B cell (primary cell): ENCODE results near the gene ZNF425. TPM values are rescaled to one million over a fixed set of nuclear protein-coding genes. Genes with fewer than 3 reads are reported as not detected.
"Not testable (repeated sequence)": the region's sequence is repeated elsewhere in the genome, so short reads cannot be mapped to it uniquely, and the experiment has no call there.

Experiments used
- ATAC-seq: fragments of 200-7000 bp; cut with Tn5 transposase; one replicate; pipeline ENCODE4 v1.10.0; 2021; ENCODE audit warnings: low read depth, mild to moderate bottlenecking, moderate number of reproducible peaks, moderate library complexity
- CTCF ChIA-PET: fragments of 350-600 bp; sonication (Branson Sonifier 250); formaldehyde crosslinking; loops from one replicate; lab custom pipeline; 2021; ENCODE audit warnings: antibody characterized with exemption, inconsistent platforms; lab: Charles Lee
- POLR2A ChIA-PET: fragments of 350-600 bp; sonication (Branson Sonifier 250); formaldehyde crosslinking; loops from one replicate; lab custom pipeline; 2021; ENCODE audit warnings: antibody characterized with exemption; lab: Charles Lee
- DNase-seq: peaks from one replicate; pipeline ENCODE4 v3.0.0; 2013
- H2AFZ ChIP-seq: 2 replicates; pipeline ENCODE4 v1.6.1; 2012; ENCODE audit warnings: mild to moderate bottlenecking, low read depth, low read length; ENCODE audit not compliant: insufficient read depth, poor library complexity, severe bottlenecking
- H3K27ac ChIP-seq, 2 donors: 1 replicate in 1 of 2; 2 replicates in 1 of 2; pipeline ENCODE4 v1.5.1; 2012 to 2013; ENCODE audit warnings: low read length in 2 of 2, mild to moderate bottlenecking in 2 of 2, moderate library complexity in 1 of 2
- H3K27me3 ChIP-seq, 4 experiments: fragments of 200-600 bp in 1 of 4; sonication (generic) in 1 of 4; replicated peaks in 1 of 4; 1 replicate in 2 of 4; 2 replicates in 2 of 4; pipeline versions ENCODE4 v1.6.1 to v1.7.0; 2013 to 2016; ENCODE audit warnings: low read length in 3 of 4, mild to moderate bottlenecking in 2 of 4, mixed read lengths in 1 of 4, moderate library complexity in 1 of 4; ENCODE audit not compliant: insufficient read depth in 4 of 4, control insufficient read depth in 3 of 4; ENCODE audit errors: control extremely low read depth in 1 of 4
- H3K36me3 ChIP-seq, 2 experiments: replicated peaks in 1 of 2; 1 replicate in 1 of 2; 2 replicates in 1 of 2; pipeline versions ENCODE4 v1.6.1 to v1.7.1; 2013; ENCODE audit warnings: low read length in 1 of 2; ENCODE audit not compliant: insufficient read depth in 2 of 2, control insufficient read depth in 1 of 2; ENCODE audit errors: control extremely low read depth in 1 of 2, extremely low read depth in 1 of 2
- H3K4me1 ChIP-seq, 2 donors: fragments of 200-600 bp in 1 of 2; sonication (generic) in 1 of 2; 1 replicate in 1 of 2; 2 replicates in 1 of 2; pipeline versions ENCODE4 v1.5.1 to v1.6.1; 2013 to 2017; ENCODE audit warnings: low read length in 2 of 2; ENCODE audit not compliant: control insufficient read depth in 2 of 2, insufficient read depth in 2 of 2
- H3K4me2 ChIP-seq: replicated peaks from 2 replicates; pipeline ENCODE3; 2012; ENCODE audit warnings: mild to moderate bottlenecking, low read depth, low read length; ENCODE audit not compliant: poor library complexity, severe bottlenecking
- H3K4me3 ChIP-seq, 5 experiments: fragments of 200-600 bp in 1 of 5; sonication (generic) in 1 of 5; 1 replicate in 3 of 5; 2 replicates in 2 of 5; pipeline versions ENCODE4 v1.5.1 to v1.7.0; 2011 to 2016; ENCODE audit warnings: low read length in 4 of 5, mild to moderate bottlenecking in 4 of 5, low read depth in 2 of 5, control low read depth in 1 of 5, moderate library complexity in 1 of 5; ENCODE audit not compliant: insufficient read depth in 1 of 5; ENCODE audit errors: control extremely low read depth in 1 of 5, extremely low read depth in 1 of 5
- H3K79me2 ChIP-seq: fragments of 200-600 bp; sonication (generic); one replicate; pipeline ENCODE4 v1.6.0; 2016; ENCODE audit warnings: low read length; ENCODE audit not compliant: control insufficient read depth, insufficient read depth
- H3K9ac ChIP-seq: fragments of 200-600 bp; sonication (generic); 2 replicates; pipeline ENCODE4 v1.6.1; 2017; ENCODE audit warnings: mild to moderate bottlenecking, low read length, moderate library complexity
- H3K9me3 ChIP-seq, 3 donors: one replicate each; pipeline versions ENCODE4 v1.6.1 to v1.7.1; 2013; ENCODE audit warnings: low read length in 2 of 3; ENCODE audit not compliant: control insufficient read depth in 2 of 3, insufficient read depth in 1 of 3; ENCODE audit errors: control extremely low read depth in 1 of 3
- H4K20me1 ChIP-seq: 2 replicates; pipeline ENCODE4 v1.6.0; 2012; ENCODE audit warnings: mild to moderate bottlenecking, low read length; ENCODE audit not compliant: insufficient read depth, control insufficient read depth, poor library complexity, severe bottlenecking
- H3K27ac Mint-ChIP-seq: one replicate; pipeline ENCODE4 v1.8.0; 2021; ENCODE audit warnings: mixed read lengths
- H3K27me3 Mint-ChIP-seq: one replicate; pipeline ENCODE4 v1.8.0; 2021; ENCODE audit warnings: mixed read lengths
- H3K4me1 Mint-ChIP-seq: one replicate; pipeline ENCODE4 v1.8.0; 2021; ENCODE audit warnings: mixed read lengths
- H3K4me3 Mint-ChIP-seq: one replicate; pipeline ENCODE4 v1.8.0; 2021; ENCODE audit warnings: mixed read lengths
- H3K9me3 Mint-ChIP-seq: one replicate; pipeline ENCODE4 v1.8.0; 2022; ENCODE audit warnings: mixed read lengths; ENCODE audit not compliant: insufficient read depth
- EZH2 ChIP-seq: IDR thresholded peaks from 2 replicates; pipeline ENCODE4 v1.6.1; 2012; ENCODE audit warnings: borderline replicate concordance, low read depth, mild to moderate bottlenecking, moderate library complexity, low read length; ENCODE audit not compliant: insufficient read depth, poor library complexity, severe bottlenecking
- WGBS: methylation state at CpG from one replicate; pipeline ENCODE4 v1.1.5; 2013; ENCODE audit warnings: missing lambda C conversion rate; ENCODE audit not compliant: insufficient coverage; 5-methylcytosine and 5-hydroxymethylcytosine counted together
- intact Hi-C: fragments of 100-400 bp; cut with micrococcal nuclease; formaldehyde crosslinking; loops from one replicate; pipeline ENCODE4 v1.10.0; 2022
- polyA plus RNA-seq: library from polyadenylated mRNA; depleted of rRNA; stranded (reverse); fragments of >200 nt; gene quantifications from 2 replicates; pipeline ENCODE4 v1.2.3, GENCODE V29; 2012
- total RNA-seq, 2 donors: library from RNA; stranded (reverse); fragments of 120-200 nt in 1 of 2; gene quantifications; 1 replicate in 1 of 2; 2 replicates in 1 of 2; pipeline versions ENCODE4 v1.2.3 to v1.2.4, GENCODE V29; 2013 to 2022
- TF ChIP-seq, protein P1 (sequence below): fragments of 200-600 bp; IDR thresholded peaks from one replicate; pipeline ENCODE4 v1.8.0; 2022; ENCODE audit warnings: antibody characterized with exemption, mild to moderate bottlenecking

Gene ZNF425
- total and polyA plus RNA-seq, 2 donors (not counting 1 experiment from before 2014, with no cell fraction given), result 0.48 to 3.3 TPM

DNA sequence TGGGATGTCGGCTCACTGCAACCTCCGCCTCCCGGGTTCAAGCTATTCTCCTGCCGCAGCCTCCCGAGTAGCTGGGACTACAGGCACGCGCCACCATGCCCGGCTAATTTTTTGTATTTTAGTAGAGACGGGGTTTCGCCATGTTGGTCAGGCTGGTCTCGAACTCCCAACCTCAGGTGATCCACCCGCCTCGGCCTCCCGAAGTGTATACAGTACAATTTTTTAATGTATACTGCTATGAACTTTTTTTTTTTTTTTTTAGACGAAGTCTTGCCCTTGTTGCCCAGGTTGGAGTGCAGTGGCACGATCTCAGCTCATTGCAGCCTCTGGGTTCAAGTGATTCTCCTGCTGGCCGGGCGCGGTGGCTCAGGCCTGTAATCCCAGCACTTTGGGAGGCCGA lies 33.9 kb downstream of the ZNF425 start:
- H3K4me3 ChIP-seq, H3K27me3 Mint-ChIP-seq, H4K20me1 ChIP-seq, H3K9me3 Mint-ChIP-seq, ATAC-seq, H3K36me3 ChIP-seq, DNase-seq, H3K9ac ChIP-seq, H3K4me2 ChIP-seq, H3K27ac ChIP-seq, H3K27me3 ChIP-seq, H2AFZ ChIP-seq, H3K9me3 ChIP-seq: not testable (repeated sequence)
- H3K27ac Mint-ChIP-seq, result peak overlapping the region; percentile 41
- H3K79me2 ChIP-seq, result peaks cover 33% of the 10 kb centered on the region
- CTCF ChIA-PET, result interaction anchor here (1.6 kb wide), 2 partner anchors 34 to 87 kb away, joined by 5 to 9 read pairs; partner anchors contain the start of gene ZNF425
- intact Hi-C loops, result loop anchor here (5.0 to 10.0 kb wide), 2 partner anchors 395 to 587 kb away; partner anchors contain the start of gene CUL1
- peaks cover 0 to 20% of the 10 kb centered on the region in 2 donors for H3K4me1 ChIP-seq
- POLR2A ChIA-PET, result interaction anchor here (0.6 to 1.8 kb wide), 9 partner anchors 27 to 199 kb away, joined by 3 to 13 read pairs (median 6); partner anchors contain the start of gene ZNF398
- H3K4me1 Mint-ChIP-seq, result peaks cover 21% of the 10 kb centered on the region
- 96% methylated on average over 9 of the region's 20 CpGs for WGBS
- H3K4me3 Mint-ChIP-seq, result peak overlapping the region; percentile 37

DNA sequence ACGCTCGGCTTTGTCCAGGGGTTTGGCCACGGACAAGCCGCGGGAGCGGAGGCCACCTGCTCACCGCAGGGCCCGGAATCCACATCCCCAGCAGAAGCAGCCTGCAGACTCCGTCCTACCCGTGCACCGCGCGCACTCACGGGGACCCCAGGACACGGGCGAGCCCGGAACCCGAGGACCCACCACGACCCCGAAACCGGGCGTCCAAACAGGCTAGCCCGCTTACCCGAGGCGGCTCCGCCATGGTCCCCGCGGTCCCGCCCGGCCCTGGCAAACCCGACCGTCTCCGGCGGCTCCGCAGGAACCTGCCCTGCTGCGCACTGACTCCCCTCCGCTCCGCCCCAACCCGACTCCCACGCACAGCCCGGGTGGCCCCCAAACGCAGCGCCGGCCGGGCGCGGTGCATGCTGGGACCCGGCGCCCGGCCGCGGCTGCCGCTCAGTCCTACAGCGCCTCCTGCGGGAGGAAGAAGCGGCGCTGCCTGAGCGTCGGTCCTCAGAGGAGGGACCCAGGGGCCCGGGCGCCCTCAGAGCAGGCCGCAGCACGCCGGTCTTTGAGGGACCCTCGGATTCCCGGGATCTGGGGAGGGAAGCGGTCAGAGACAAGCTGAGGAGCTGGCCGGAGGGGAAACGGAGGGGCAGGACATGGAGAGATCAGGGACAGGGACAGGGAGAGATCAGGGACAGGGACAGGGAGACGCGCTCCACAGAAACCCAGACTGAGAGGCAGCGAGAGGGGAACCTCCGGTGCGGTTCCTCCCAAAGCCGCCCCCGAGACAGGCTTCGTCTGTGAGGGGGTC lies 35.5 kb downstream of the ZNF425 start, which contains the start of gene ZNF786:
TSS of gene ZNF786 (minus strand) at position 322 of the 799 bp plus-strand sequence. CDS start at position 244, 78 bp downstream.
- Mint-ChIP-seq H3K9me3 (peaks cover 2% of the 10 kb centered on the region), H3K27me3 (no peaks in the 10 kb centered on the region), H3K4me1 (peaks cover 28% of the 10 kb centered on the region), H3K4me3 (peak within 1 kb of the TSS; percentile 95), H3K27ac (peak within 1 kb of the TSS; percentile 99)
- no peak for TF ChIP-seq EZH2
- TF ChIP-seq, protein P1, sequence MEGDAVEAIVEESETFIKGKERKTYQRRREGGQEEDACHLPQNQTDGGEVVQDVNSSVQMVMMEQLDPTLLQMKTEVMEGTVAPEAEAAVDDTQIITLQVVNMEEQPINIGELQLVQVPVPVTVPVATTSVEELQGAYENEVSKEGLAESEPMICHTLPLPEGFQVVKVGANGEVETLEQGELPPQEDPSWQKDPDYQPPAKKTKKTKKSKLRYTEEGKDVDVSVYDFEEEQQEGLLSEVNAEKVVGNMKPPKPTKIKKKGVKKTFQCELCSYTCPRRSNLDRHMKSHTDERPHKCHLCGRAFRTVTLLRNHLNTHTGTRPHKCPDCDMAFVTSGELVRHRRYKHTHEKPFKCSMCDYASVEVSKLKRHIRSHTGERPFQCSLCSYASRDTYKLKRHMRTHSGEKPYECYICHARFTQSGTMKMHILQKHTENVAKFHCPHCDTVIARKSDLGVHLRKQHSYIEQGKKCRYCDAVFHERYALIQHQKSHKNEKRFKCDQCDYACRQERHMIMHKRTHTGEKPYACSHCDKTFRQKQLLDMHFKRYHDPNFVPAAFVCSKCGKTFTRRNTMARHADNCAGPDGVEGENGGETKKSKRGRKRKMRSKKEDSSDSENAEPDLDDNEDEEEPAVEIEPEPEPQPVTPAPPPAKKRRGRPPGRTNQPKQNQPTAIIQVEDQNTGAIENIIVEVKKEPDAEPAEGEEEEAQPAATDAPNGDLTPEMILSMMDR, result peak; percentile 86
- intact Hi-C loops, result loop anchor here (1.0 to 10.0 kb wide), 14 partner anchors 25 to 586 kb away; partner anchors contain the start of genes CUL1, EZH2, PDIA4 and ZNF212
- POLR2A ChIA-PET, result interaction anchor here (0.5 to 1.8 kb wide), 3 partner anchors 37 to 150 kb away, joined by 3 to 11 read pairs (median 3); partner anchors contain the start of gene ZNF398
- H3K4me2 ChIP-seq, result peak within 1 kb of the TSS; percentile 77
- peaks cover 0 to 20% of the 10 kb centered on the region in 2 donors for H3K4me1 ChIP-seq
- no peaks in the 10 kb centered on the region for H3K36me3 ChIP-seq
- H3K79me2 ChIP-seq, result peaks cover 49% of the 10 kb centered on the region
- no peaks in the 10 kb centered on the region for H3K9me3 ChIP-seq
- H3K27me3 ChIP-seq, result no peaks in the 10 kb centered on the region
- WGBS, result under 1% methylated on average over 76 of the region's 77 CpGs
- H3K4me3 ChIP-seq, result peak within 1 kb of the TSS; percentile 72 to 96 (median 80)
- H4K20me1 ChIP-seq, result no peaks in the 10 kb centered on the region
- peak within 1 kb of the TSS; percentile 90 to 93 for H3K27ac ChIP-seq
- CTCF ChIA-PET, result interaction anchor here (0.7 to 1.0 kb wide), 3 partner anchors 25 to 85 kb away, joined by 3 to 6 read pairs (median 3); no protein-coding TSS in a partner anchor
- DNase-seq, result peak; percentile 95
- peak within 1 kb of the TSS; percentile 89 for H3K9ac ChIP-seq
- peak; percentile 86 for ATAC-seq
- H2AFZ ChIP-seq, result peak within 1 kb of the TSS; percentile 89
